NCI-H2227 treated with DMSO at 0.1 percent for 48 hours (cell line): ENCODE data around the gene CFAP45.
A peak's percentile ranks its signal among the peaks of the same experiment; 100 is the strongest.

Experiments
- DNase-seq: peaks from one replicate; lab custom pipeline; 2025; lab: John Stamatoyannopoulos, UW

The CFAP45 gene

DNA sequence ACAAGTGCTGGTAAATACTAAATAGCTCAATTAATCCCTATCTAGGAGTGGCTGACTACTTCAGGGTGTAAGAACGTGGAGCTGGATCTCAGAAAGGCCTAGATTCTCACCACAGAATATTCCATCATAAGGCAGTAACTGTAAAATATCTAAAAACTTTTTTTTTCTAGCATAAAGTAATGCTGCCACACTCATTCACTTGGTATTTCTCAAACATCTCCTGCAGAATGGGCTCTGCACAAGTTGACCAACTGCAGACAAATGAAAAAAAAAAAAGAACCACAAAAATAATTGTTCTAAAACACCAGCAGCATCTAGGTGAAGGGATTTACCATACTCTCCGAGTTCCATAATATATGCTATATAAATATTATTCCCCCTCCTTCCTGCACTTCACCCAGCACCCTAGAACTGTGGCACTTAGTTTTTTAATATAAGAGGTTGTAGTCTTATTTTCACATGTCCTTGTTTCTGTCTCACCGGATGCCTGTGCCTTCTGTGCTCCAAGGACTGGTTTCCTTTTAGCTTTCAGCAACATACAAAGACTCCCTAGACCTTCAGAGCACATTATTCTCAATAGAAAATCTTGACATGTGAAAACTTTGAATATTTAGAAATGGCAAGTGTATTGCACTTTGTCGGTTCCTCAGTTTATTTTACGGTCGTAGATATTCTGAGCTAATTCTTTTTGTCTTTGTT, 46.4 kb downstream of the CFAP45 start:
- peak; percentile 43 for DNase-seq

DNA sequence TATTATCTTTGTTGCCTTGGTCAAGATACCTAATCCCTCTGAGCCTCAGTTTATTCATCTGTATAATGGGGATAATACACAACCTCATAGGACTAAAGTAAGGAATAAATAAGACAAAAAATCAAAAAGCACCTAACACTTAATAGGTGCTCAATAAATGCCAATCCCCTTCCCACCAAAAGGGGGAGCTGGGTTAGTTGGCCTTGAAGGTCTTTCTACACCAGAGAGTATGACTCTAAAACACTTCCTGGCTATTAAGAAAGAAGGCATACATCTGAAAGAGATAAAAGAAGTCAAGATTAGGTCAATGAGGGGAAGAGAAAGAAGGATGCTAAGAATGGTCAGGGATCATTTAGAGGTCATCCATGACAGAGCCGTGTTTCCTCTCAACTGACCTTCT, 48.6 kb downstream of the CFAP45 start:
- no peak for DNase-seq

DNA sequence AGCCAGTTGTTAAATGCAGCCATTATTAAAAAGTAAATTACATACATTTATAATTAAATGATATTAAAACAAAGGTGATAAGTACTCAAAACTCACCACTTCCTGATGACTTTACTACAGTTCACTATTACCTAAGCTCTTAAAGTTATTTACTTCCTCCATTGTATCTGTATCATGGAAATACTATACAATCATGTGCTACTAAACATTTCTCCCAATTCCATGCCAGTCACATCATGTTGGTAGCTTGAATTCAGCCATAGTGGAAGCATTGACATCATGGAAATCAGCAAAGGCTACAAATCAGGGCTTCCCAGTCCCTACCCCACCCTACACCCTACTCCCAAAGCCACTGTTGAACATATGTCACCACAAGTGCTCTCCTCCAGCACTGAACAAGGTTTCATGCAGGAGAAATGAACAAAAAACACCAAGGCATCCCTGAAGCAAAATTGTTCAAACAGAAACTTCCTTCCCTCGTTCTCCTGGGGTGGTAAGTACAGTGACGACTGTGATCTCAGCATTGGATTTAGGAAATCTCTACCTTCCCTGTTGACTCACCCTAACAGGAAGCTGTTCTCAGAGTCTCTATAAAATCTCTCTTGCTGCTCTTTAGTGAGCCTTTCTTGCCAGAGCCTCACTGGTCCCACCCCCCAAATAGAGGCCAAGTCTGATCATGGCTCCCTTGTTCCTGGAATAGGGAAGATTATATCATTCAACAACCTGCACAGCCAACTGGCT, 50.2 kb downstream of the CFAP45 start:
- DNase-seq: no peak

DNA sequence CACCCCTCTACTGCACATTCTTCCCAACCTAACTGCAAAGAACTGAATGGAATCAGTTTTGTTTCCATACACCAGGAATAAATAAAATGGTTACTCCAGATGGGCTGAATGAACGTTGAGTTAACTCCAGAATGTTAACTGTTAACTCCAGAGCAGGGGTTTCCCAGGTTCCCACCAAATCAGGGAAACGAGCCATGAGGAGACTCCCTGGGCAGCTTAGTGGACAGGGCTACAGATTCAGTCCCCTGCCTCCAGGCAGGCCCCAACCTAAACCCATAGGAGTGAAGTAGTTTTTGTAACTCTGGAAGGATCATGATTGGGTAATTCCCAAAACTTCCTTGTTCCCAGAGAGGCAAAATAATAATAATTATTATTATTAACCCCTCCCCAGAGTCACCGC, 51.6 kb downstream of the CFAP45 start:
- DNase-seq: no peak

GRCh38 chr1:159847231-159847630, 52.7 kb downstream of the CFAP45 start:
- no peak for DNase-seq

DNA sequence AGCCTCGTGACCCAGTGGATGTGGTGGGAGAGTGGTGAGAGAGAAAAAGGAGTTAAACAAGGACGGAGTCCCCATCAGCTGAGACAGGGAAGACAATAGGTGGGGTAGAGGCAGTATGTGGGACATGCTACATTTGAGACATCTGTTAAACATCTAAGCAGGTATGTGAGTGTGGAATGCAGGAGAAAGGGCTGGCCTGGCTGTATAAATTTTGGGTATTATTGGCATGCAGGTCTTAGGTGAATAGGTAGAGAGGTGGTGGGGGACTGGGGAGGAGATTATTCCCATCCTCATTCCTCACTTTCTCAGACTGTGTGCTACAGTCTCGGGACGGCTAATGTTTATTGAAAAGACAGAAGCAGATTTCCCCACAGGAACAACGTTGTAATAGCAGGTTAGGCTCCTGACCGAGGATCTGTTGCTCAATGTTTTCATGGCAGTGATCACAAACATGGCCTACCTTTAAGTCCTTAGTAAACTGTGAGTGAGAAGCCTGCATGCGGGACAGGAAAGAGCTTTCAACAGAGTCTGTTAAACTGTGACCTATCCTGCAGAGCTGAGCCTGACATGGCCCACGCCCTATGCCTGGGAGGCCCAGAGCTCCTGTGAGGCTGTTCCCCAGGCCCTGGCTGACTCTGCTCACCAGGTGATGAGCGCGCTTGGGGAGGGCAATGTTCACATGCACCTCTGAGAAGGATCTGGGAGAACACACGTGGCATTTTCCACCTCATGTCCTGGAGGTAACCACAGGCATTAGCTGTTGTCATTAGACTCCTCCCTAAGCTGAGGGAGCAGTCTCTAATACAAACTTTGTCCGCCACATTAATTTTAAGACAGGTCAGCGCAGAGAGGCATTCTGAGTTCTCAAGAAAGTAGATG, 54.0 kb downstream of the CFAP45 start:
- no peak for DNase-seq

DNA sequence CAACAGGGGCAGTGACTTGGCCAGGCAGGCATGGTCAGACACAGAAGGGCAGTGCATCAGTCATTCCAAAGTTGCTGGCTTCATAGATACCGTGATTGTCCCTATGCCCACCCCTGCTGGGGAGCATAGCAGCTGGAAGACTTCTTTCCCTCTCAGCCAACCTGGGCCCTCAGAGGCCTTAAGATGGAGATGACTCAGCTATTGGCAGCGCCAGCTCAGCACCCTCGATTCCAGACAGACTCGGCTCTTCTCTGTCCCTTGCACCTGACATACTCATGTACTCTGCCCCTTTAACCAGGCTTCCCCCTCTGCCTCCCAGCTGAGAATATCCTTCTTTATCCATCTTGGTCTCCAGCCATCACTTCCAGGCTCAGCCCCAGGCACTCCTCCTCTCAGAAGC, 56.5 kb downstream of the CFAP45 start:
- no peak for DNase-seq

DNA sequence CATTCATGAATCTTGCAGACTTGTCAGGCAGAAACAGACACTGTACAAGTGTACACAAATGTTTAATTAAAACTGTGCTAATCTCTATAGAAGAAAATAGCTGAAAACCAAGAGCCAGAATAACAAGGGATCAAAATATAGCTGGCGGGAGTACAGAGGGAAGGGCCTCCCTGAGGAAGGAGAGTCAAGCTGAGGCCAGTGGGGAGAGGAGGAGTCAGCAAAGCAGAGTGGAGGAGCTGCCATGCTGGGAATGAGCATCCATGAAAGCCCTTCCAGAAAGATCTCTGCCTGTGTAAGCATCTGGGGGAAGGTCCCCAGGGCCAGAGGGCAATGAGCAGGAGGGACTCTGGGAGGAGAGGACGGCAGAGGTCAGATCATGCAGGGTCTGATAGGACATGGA, 58.2 kb downstream of the CFAP45 start:
- DNase-seq: no peak

- no peak for DNase-seq
These were observed 60.7 kb downstream of the CFAP45 start for GRCh38 chr1:159839116-159839849.

- DNase-seq: no peak
These were observed 61.2 kb downstream of the CFAP45 start for GRCh38 chr1:159838715-159839114.

- no peak for DNase-seq
These were observed 64.0 kb downstream of the CFAP45 start for GRCh38 chr1:159835862-159836525.

DNA sequence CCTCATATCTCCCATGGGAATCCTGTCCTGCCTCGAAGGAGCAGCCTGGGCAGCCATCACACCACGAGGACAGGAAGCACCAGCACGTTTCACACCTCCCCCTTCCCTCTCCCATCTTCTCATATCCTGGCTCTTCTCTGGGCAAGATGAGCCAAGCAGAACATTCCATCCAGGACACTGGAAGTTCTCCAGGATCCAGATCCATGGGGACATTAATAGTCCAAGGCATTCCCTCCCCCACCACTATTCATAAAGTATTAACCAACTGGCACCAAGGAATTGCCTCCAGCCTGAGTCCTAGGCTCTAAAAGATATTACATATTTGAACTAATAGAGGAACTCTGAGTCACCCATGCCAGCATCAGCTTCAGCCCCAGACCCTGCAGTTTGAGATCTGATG, 64.6 kb downstream of the CFAP45 start:
- no peak for DNase-seq

DNA sequence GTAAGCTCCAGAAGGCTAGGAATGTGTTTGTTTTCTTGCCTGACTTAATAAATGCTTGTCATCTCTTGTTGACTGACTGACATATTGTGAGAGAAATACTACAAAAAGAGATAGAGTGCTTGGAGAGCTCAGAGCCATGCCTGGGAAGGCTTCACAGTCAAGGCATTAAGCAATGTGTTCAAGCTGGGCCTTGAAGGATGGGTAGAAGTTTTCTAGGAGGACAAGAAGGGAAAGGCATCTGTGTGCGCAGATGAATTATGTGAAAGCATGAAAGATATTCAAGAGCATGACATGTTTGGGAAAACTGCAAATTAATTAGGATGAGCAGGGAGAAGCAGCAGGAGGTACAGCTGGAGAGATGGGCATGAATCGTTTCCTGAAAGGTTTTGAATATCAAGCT, 67.7 kb downstream of the CFAP45 start:
- no peak for DNase-seq

DNA sequence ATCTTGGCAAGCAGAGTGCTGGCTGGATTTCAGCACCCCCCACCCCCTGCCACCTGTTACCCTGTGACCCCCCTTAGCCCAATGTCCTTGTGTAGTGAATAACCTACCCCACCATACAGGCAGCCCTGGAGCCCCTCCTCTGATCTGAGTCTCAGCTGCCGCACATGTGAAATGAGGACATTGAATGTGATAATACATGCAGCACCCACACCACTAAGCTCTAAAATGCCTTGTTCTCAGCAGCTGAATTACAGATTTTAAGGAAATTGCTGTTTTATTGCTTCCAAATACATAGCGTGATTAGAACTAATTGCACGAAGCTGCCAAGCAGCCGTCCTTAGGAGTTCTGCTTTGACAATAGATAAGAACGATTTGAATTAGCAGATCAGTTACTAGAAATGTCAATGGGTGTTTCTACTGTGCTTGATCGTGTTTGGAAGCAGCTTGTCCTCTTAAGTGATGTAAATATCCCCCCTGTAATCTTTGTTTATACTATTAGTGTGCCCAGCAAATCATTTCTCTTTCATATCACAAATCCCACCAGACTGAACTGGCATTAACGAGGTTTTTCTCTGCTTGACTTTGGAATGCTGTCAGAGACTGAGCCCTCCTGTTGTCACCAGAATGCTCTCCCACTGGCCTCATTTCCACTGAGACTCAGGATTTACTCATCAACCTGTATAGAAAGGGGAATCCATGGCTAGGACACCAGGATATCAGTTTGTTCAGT, 68.4 kb downstream of the CFAP45 start:
- no peak for DNase-seq

DNA sequence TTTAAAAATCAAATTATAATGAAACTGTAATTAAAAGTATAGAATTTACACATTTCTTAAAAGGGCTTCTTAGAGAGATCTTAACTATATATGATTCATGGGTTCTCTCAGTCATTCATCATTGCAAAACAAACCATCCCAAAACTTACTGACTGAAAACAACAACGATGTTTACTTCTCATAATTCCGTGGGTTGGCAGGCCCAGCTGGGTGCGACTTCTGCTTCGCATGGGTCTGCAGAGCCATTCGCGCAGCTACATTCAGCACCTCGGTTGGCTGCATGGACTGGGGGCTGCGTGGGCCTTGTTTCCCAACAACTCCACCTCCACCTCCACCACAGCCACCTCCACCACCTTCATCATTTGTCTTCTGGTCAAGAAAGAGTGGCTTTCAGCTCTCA, 69.2 kb downstream of the CFAP45 start:
- DNase-seq: no peak

GRCh38 chr1:159829822-159830465, 70.0 kb downstream of the CFAP45 start:
- no peak for DNase-seq

GRCh38 chr1:159829273-159829634, 70.7 kb downstream of the CFAP45 start:
- DNase-seq: no peak

GRCh38 chr1:159828581-159829272, 71.2 kb downstream of the CFAP45 start:
- no peak for DNase-seq

DNA sequence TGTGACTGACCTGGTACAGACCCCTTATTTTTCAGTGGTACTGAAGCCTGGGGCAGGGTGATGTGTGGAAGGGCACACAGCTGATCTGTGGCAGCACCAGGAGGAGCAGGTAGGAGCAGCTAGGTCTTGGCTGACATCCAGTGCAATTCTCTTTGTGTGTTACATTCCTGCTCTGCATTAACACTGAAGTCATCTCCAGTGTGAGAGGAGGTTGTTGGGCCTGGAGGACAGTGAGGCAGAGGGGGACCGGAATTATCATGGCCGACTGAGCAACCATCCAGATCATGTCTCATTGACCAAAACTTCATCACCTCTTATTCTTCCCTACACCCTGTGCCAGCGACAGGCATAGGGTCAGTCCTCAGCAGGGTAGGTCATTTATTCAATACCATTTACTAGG, 71.8 kb downstream of the CFAP45 start:
- no peak for DNase-seq

DNA sequence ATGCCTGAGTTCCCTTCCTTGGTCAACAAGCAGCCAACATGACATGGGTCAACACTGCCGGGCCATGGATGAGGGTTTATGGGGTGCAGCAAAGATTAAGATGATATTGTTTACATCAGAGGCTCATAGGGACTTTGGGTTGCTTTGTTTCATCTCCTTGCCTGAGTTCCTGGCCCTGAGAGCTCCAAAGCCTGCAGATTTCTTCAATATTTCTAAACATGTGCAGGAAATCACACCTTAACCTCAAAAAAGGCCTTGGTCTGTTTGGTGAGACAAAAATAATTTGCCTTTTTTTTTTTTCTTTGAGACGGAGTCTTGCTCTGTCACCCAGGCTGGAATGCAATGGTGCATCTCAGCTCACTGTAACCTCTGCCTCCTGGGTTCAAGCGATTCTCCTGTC, 72.4 kb downstream of the CFAP45 start:
- no peak for DNase-seq
